ENCODE measurements around the gene PLCL2. TPM values are rescaled to one million over a fixed set of nuclear protein-coding genes. Genes with fewer than 3 reads are reported as not detected.

PLCL2 gene
- total RNA-seq, 1 donor from 2014 or later, result 26.4 TPM

GRCh38 chr3:17054301-17054981 is 169.7 kb downstream of the PLCL2 start:
- no peaks in the 10 kb centered on the region for H4K20me1 ChIP-seq (ENCODE audit: low read depth)
- H3K4me2 ChIP-seq, result no peak overlapping the region
- H3F3A ChIP-seq (ENCODE audit: low read depth), result no peaks in the 10 kb centered on the region
- Mint-ChIP-seq H3K27me3 (ENCODE audit: insufficient read depth, low read depth) (peaks cover under 1% of the 10 kb centered on the region), H3K9me3 (no peaks in the 10 kb centered on the region), H3K4me1 (peaks cover 11% of the 10 kb centered on the region), H3K36me3 (no peaks in the 10 kb centered on the region), H3K4me3 (no peak overlapping the region), H3K27ac (no peak overlapping the region)
- no peaks in the 10 kb centered on the region for H3K79me2 ChIP-seq (ENCODE audit: low read depth)
- no peak overlapping the region for H2AFZ ChIP-seq (replicated peaks)
- H3K9me3 ChIP-seq (ENCODE audit: low read depth), result no peaks in the 10 kb centered on the region
- H3K9ac ChIP-seq, result no peak overlapping the region
- TF ChIP-seq EZH2 (IDR thresholded peaks at IDR 0.05) (no peak), EZH2phosphoT487 (IDR thresholded peaks at IDR 0.05) (no peak), CTCF (IDR thresholded peaks at IDR 0.05) (no peak)
- H3K27me3 ChIP-seq, result no peaks in the 10 kb centered on the region
- no peak overlapping the region for H3K4me3 ChIP-seq
- no peaks in the 10 kb centered on the region for H3K4me1 ChIP-seq
- no peak overlapping the region for H3K27ac ChIP-seq
- no peaks in the 10 kb centered on the region for H3K36me3 ChIP-seq
- DNase-seq (ENCODE audit: low spot score), result no peak

GRCh38 chr3:17054982-17055343 is 170.2 kb downstream of the PLCL2 start:
- peaks cover 2% of the 10 kb centered on the region for H3K27me3 Mint-ChIP-seq (ENCODE audit: insufficient read depth, low read depth)
- Histone ChIP-seq H3K27me3 (no peaks in the 10 kb centered on the region), H3K4me3 (no peak overlapping the region), H3K36me3 (no peaks in the 10 kb centered on the region), H3K27ac (no peak overlapping the region), H3F3A (ENCODE audit: low read depth) (no peaks in the 10 kb centered on the region), H3K9ac (no peak overlapping the region), H3K4me2 (no peak overlapping the region), H4K20me1 (ENCODE audit: low read depth) (no peaks in the 10 kb centered on the region), H3K9me3 (ENCODE audit: low read depth) (no peaks in the 10 kb centered on the region), H2AFZ (replicated peaks) (no peak overlapping the region), H3K79me2 (ENCODE audit: low read depth) (no peaks in the 10 kb centered on the region), H3K4me1 (no peaks in the 10 kb centered on the region)
- peaks cover 11% of the 10 kb centered on the region for H3K4me1 Mint-ChIP-seq
- no peaks in the 10 kb centered on the region for H3K9me3 Mint-ChIP-seq
- no peak overlapping the region for H3K27ac Mint-ChIP-seq
- H3K4me3 Mint-ChIP-seq, result no peak overlapping the region
- no peak for DNase-seq (ENCODE audit: low spot score)
- H3K36me3 Mint-ChIP-seq, result no peaks in the 10 kb centered on the region
- TF ChIP-seq EZH2 (IDR thresholded peaks at IDR 0.05) (no peak), EZH2phosphoT487 (IDR thresholded peaks at IDR 0.05) (no peak), CTCF (IDR thresholded peaks at IDR 0.05) (no peak)

GRCh38 chr3:17055374-17056276 is 170.9 kb downstream of the PLCL2 start:
- TF ChIP-seq CTCF (IDR thresholded peaks at IDR 0.05) (no peak), EZH2phosphoT487 (IDR thresholded peaks at IDR 0.05) (no peak), EZH2 (IDR thresholded peaks at IDR 0.05) (no peak)
- no peaks in the 10 kb centered on the region for H3K36me3 Mint-ChIP-seq
- Histone ChIP-seq H3K4me1 (no peaks in the 10 kb centered on the region), H3K27me3 (no peaks in the 10 kb centered on the region), H4K20me1 (ENCODE audit: low read depth) (no peaks in the 10 kb centered on the region), H3K4me3 (no peak overlapping the region), H3K79me2 (ENCODE audit: low read depth) (no peaks in the 10 kb centered on the region), H3K9me3 (ENCODE audit: low read depth) (no peaks in the 10 kb centered on the region), H3K4me2 (no peak overlapping the region), H3K9ac (no peak overlapping the region), H2AFZ (replicated peaks) (no peak overlapping the region), H3K36me3 (no peaks in the 10 kb centered on the region), H3K27ac (no peak overlapping the region), H3F3A (ENCODE audit: low read depth) (no peaks in the 10 kb centered on the region)
- H3K4me3 Mint-ChIP-seq, result no peak overlapping the region
- no peak for DNase-seq (ENCODE audit: low spot score)
- H3K27ac Mint-ChIP-seq, result no peak overlapping the region
- peaks cover 2% of the 10 kb centered on the region for H3K27me3 Mint-ChIP-seq (ENCODE audit: insufficient read depth, low read depth)
- no peaks in the 10 kb centered on the region for H3K9me3 Mint-ChIP-seq
- peaks cover 11% of the 10 kb centered on the region for H3K4me1 Mint-ChIP-seq
